T-helper 17 cell (primary cell): ENCODE measurements around the gene MYBPHL. TPM values are rescaled to one million over a fixed set of nuclear protein-coding genes. Genes with fewer than 3 reads are reported as not detected.
"Not testable (repeated sequence)": the region's sequence is repeated elsewhere in the genome, so short reads cannot be mapped to it uniquely, and the experiment has no call there.

Experiments used
- ATAC-seq: fragments of 150-1000 bp; cut with Tn5 transposase; 2 replicates; pipeline ENCODE4 v1.10.0; 2021; ENCODE audit warnings: mild to moderate bottlenecking, moderate library complexity
- DNase-seq, 3 donors: peaks; one replicate each; pipeline versions ENCODE4 v3.0.0 to v3.0.0-alpha.2; 2020 to 2021
- H3K9me3 ChIP-seq: one replicate; pipeline ENCODE4 v1.7.0; 2013; ENCODE audit warnings: low read length, mild to moderate bottlenecking; ENCODE audit not compliant: control insufficient read depth, poor library complexity, severe bottlenecking
- H3K27ac Mint-ChIP-seq: one replicate; pipeline ENCODE4 v1.8.0; 2022; ENCODE audit warnings: mild to moderate bottlenecking, moderate library complexity, mixed read lengths
- H3K27me3 Mint-ChIP-seq: one replicate; pipeline ENCODE4 v1.8.0; 2022; ENCODE audit warnings: mixed read lengths
- H3K36me3 Mint-ChIP-seq: one replicate; pipeline ENCODE4 v1.8.0; 2022; ENCODE audit warnings: low read depth, mixed read lengths
- H3K4me1 Mint-ChIP-seq: one replicate; pipeline ENCODE4 v1.8.0; 2022; ENCODE audit warnings: mild to moderate bottlenecking, mixed read lengths
- H3K4me3 Mint-ChIP-seq: one replicate; pipeline ENCODE4 v1.8.0; 2022; ENCODE audit warnings: mild to moderate bottlenecking, moderate library complexity, mixed read lengths
- total RNA-seq, 4 donors: library from RNA in 2 of 4; stranded (reverse) in 2 of 4; gene quantifications; one replicate each; pipeline ENCODE4 v1.2.3 and lab custom pipeline; 2022 to 2026

MYBPHL gene
- total RNA-seq, 2 donors from 2014 or later: not detected

DNA sequence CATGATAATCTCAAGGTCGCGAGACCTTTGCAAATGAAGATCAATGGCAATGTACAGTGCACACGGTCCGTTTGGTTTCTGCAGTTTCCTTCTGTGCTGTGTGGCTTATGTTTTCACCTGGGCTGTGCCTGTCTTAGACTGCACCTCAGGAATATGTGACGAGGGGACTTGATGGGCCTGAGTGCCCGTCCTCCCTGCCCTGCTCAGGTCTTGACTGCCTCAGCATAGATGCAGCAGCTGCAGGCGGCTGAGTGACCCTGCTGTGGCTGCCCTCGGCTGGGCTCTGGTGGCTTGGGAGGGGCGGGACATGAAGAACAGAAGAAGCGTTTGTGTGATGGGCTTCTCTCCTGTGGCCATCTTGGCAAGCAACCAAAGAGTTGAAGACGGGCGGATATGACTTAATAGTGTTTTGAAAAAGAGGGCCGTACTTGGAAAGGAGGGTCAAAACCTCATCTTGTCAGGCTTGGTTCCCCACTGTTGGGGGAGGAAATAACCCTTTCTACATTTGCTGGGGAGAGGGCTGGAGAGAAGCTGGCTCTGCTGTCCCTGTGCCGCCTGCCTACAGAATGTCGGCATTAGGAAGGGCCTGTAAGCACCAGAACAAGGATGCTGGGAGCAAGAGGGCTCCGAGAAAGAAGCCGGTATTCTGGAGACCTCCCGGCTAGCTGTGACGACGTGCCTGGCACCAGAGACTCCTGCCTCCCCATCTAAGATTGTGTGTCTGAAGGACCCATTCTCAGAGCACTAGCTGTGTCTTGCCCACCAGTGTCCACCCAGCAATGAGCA, 7.1 kb downstream of the MYBPHL start:
- peaks cover 4% of the 10 kb centered on the region for H3K4me1 Mint-ChIP-seq
- no peaks in the 10 kb centered on the region for H3K36me3 Mint-ChIP-seq
- no peak overlapping the region for H3K27ac Mint-ChIP-seq
- no peak for DNase-seq
- H3K4me3 Mint-ChIP-seq: no peak overlapping the region
- no peaks in the 10 kb centered on the region for H3K9me3 ChIP-seq
- no peak for ATAC-seq
- peaks cover 40% of the 10 kb centered on the region for H3K27me3 Mint-ChIP-seq

GRCh38 chr1:109298666-109299557, 7.9 kb downstream of the MYBPHL start:
- Mint-ChIP-seq H3K4me3 (no peak overlapping the region), H3K36me3 (no peaks in the 10 kb centered on the region), H3K27me3 (peaks cover 43% of the 10 kb centered on the region), H3K27ac (no peak overlapping the region), H3K4me1 (peaks cover 4% of the 10 kb centered on the region)
- DNase-seq: no peak
- no peaks in the 10 kb centered on the region for H3K9me3 ChIP-seq
- ATAC-seq: no peak

GRCh38 chr1:109296782-109297181, 10.0 kb downstream of the MYBPHL start:
- Mint-ChIP-seq H3K4me1 (peaks cover 4% of the 10 kb centered on the region), H3K4me3 (no peak overlapping the region), H3K27ac (no peak overlapping the region), H3K27me3 (peaks cover 43% of the 10 kb centered on the region), H3K36me3 (no peaks in the 10 kb centered on the region)
- ATAC-seq (no peak), DNase-seq (no peak)
- no peaks in the 10 kb centered on the region for H3K9me3 ChIP-seq

DNA sequence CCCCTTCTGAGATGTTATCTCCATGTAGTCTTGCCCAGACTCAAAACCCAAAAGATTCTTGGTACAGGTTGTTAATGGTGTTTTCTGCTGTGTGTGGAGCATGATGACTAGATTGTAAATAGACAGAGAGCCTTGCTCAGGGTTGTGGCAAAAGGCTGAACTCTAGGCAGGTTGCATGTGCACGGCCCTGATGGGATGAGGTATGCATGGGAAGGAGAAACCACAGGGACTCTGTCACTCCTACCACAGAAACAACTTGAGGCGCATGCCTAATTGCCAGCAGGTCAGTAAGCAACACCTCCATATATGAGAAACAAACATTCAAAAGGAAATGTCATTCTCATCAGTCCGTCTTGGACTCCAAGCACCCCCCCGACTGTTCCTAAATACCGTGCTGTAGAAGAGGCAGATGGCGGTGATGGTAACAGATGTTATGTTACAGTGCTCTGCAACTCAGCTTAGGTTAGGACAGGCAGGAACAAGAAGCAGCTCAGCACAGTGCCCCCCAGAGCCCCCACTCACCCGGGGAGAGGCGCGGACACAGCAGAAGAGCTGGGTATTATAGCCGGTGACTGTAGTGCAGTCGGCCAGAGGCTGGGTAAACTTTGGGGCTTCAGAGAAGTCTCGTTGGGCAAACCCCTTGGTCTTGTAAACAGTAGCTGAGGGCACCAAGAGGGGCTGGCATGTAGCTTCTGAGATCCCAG, 10.9 kb downstream of the MYBPHL start:
- no peaks in the 10 kb centered on the region for H3K36me3 Mint-ChIP-seq

DNA sequence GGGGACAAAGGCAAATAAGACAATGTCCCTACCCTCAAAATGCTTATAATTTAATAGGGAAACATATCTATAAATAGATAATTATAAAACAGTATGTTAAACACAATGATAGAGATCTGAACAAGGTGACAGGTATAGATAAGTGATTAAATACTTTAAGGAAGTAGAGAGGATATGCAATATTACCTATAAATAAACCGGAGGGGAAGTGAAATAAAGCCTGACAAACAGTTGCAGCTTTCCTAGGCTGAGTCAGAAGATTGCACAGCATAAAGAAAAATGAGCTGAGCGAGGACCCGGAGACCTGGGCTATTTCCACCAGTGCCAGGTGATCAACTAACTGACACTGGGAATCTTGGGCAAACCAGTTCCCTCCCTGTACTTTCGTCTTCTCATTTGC, 12.3 kb downstream of the MYBPHL start:
- H3K27ac Mint-ChIP-seq: no peak overlapping the region
- peaks cover 4% of the 10 kb centered on the region for H3K4me1 Mint-ChIP-seq
- H3K9me3 ChIP-seq: no peaks in the 10 kb centered on the region
- ATAC-seq (no peak), DNase-seq (no peak)
- H3K27me3 Mint-ChIP-seq: peaks cover 31% of the 10 kb centered on the region
- H3K4me3 Mint-ChIP-seq: no peak overlapping the region
- H3K36me3 Mint-ChIP-seq: no peaks in the 10 kb centered on the region

More for the DNA sequence above, 10.9 kb downstream of the MYBPHL start:
- Mint-ChIP-seq H3K4me3 (no peak overlapping the region), H3K4me1 (peaks cover 4% of the 10 kb centered on the region), H3K27ac (no peak overlapping the region), H3K27me3 (peaks cover 43% of the 10 kb centered on the region)
- ATAC-seq (no peak), DNase-seq (no peak)
- no peaks in the 10 kb centered on the region for H3K9me3 ChIP-seq

DNA sequence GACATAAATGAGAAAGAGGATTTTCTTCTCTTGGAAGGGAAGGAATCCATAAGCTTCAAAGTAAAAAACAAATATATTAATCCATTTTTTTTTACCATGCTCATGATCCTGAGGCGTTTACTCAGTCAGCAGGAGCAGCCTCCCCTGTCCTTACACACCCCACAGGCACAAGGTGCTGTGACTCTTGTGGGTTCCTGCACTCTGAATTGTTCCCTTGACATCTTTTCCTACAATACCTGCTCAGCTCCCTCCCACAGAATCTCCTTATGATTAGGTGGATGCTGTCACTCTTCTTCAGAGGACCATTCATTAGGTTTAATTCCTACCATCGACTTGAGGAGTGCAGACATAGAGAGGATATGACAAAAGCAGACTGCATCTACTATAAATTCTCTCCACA, 13.8 kb downstream of the MYBPHL start:
- H3K27ac Mint-ChIP-seq: no peak overlapping the region
- ATAC-seq: no peak
- no peaks in the 10 kb centered on the region for H3K9me3 ChIP-seq
- no peaks in the 10 kb centered on the region for H3K36me3 Mint-ChIP-seq
- peaks cover 20% of the 10 kb centered on the region for H3K27me3 Mint-ChIP-seq
- peaks cover 2% of the 10 kb centered on the region for H3K4me1 Mint-ChIP-seq
- no peak overlapping the region for H3K4me3 Mint-ChIP-seq
- DNase-seq: no peak

GRCh38 chr1:109292364-109292763, 14.4 kb downstream of the MYBPHL start:
- Mint-ChIP-seq H3K4me1 (peaks cover 2% of the 10 kb centered on the region), H3K27ac (no peak overlapping the region), H3K27me3 (peaks cover 20% of the 10 kb centered on the region), H3K36me3 (no peaks in the 10 kb centered on the region), H3K4me3 (no peak overlapping the region)
- DNase-seq: no peak
- ATAC-seq: no peak
- no peaks in the 10 kb centered on the region for H3K9me3 ChIP-seq

DNA sequence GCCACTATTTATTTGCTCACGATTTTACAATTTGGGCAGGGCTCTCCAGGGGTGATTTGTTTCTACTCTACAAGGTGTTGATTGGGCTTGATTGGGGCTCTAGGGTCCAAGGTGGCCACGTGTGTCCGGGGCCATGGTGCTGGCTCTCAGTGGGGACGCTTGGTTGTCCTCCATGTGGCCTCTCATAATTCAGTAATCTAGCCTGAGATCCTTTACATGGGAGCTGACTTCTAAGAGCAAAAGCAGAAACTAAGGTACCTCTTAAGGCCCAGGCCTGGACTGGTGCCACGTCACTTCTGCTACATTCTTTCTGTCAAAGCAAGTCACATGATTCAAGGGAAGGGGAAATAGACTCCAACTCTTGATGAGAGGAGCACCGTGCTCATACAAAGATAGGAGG, 15.8 kb downstream of the MYBPHL start:
- Mint-ChIP-seq H3K36me3 (no peaks in the 10 kb centered on the region), H3K27ac (no peak overlapping the region), H3K4me3 (no peak overlapping the region), H3K27me3 (peaks cover 16% of the 10 kb centered on the region), H3K4me1 (peaks cover 2% of the 10 kb centered on the region)
- DNase-seq: no peak
- H3K9me3 ChIP-seq: no peaks in the 10 kb centered on the region
- ATAC-seq: no peak

DNA sequence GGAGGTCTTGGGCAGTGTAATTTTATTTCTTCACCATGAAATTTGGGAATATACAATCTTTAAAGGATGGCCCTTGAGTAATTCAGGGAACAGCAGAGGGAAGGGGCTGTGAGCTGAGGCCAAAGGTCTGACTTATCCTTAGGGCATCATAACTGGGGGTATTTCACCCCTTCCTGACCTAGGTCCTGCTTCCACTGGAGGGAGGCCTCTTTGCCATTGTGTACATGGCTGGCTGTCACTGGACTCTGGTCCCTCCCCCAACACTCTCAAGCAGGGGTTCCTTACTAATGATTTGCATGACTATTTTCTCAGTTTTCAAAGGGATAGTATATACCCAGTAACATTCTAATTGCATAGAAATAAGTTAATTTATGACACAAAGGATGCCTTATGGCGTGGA, 16.7 kb downstream of the MYBPHL start:
- H3K4me3 Mint-ChIP-seq: no peak overlapping the region
- DNase-seq (no peak), ATAC-seq (no peak)
- H3K9me3 ChIP-seq: no peaks in the 10 kb centered on the region
- no peak overlapping the region for H3K27ac Mint-ChIP-seq
- H3K27me3 Mint-ChIP-seq: peaks cover 8% of the 10 kb centered on the region
- H3K4me1 Mint-ChIP-seq: peaks cover 2% of the 10 kb centered on the region
- no peaks in the 10 kb centered on the region for H3K36me3 Mint-ChIP-seq

GRCh38 chr1:109286762-109287161, 20.0 kb downstream of the MYBPHL start:
- not testable (repeated sequence) for H3K4me3 Mint-ChIP-seq, DNase-seq, H3K27ac Mint-ChIP-seq, H3K9me3 ChIP-seq, H3K27me3 Mint-ChIP-seq, H3K36me3 Mint-ChIP-seq, H3K4me1 Mint-ChIP-seq, ATAC-seq

GRCh38 chr1:109283748-109284600, 22.8 kb downstream of the MYBPHL start:
- Mint-ChIP-seq H3K27me3 (no peaks in the 10 kb centered on the region), H3K36me3 (no peaks in the 10 kb centered on the region), H3K4me3 (peak overlapping the region; percentile 99), H3K27ac (peak overlapping the region; percentile 90), H3K4me1 (peaks cover 8% of the 10 kb centered on the region)
- ATAC-seq: no peak
- DNase-seq: no peak
- no peaks in the 10 kb centered on the region for H3K9me3 ChIP-seq

GRCh38 chr1:109282952-109283747, 23.7 kb downstream of the MYBPHL start, which contains the start of gene PSRC1:
Gene PSRC1 (minus strand): TSS chr1:109283145.
- H3K9me3 ChIP-seq: no peaks in the 10 kb centered on the region
- ATAC-seq (peak; percentile 96), DNase-seq (peak; percentile 81 to 86 (median 85))
- Mint-ChIP-seq H3K4me3 (peak within 1 kb of the TSS; percentile 99), H3K27ac (peak within 1 kb of the TSS; percentile 90), H3K4me1 (peaks cover 8% of the 10 kb centered on the region), H3K27me3 (no peaks in the 10 kb centered on the region), H3K36me3 (no peaks in the 10 kb centered on the region)
